ENCODE results near the gene KDELR1.

Gene KDELR1

GRCh38 chr19:48341515-48342413, 49.6 kb downstream of the KDELR1 start:
- DNase-seq = no peak

GRCh38 chr19:48340995-48341394, 50.4 kb downstream of the KDELR1 start:
- no peak for DNase-seq

DNA sequence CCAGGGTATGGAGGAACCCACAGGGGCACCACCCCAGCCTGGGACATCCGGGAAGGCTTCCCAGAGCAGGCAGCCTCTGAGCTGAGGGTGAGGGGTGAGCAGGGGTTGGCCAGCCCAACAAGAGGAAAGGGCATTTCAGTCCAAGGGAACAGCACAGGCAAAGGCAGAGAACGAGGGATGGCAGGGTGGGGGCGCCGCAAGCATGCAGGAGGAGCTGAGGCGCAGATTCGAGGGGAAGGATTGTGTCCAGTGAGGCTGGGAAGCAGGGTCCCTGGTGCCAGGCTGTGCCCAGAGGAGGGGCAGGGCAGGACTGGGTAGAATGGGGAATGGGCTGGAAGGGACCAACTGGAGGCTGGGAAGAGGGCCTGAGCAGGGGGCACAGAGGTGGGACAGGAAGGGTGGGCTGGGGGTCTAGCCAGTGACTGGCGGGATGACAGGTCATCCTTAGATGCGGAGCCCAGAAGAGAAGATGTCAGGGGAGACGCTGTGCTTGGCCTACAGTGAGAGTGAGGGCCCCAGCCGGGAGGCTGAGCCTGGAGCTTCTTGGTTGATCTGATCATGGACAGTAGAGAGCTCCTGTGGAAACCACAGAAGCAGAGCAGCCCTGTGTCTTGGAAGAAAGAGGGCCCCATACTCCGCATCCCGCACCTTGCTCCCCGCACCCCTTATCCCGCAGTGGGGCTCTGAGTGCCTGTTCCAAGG, 52.4 kb downstream of the KDELR1 start:
- DNase-seq = no peak

DNA sequence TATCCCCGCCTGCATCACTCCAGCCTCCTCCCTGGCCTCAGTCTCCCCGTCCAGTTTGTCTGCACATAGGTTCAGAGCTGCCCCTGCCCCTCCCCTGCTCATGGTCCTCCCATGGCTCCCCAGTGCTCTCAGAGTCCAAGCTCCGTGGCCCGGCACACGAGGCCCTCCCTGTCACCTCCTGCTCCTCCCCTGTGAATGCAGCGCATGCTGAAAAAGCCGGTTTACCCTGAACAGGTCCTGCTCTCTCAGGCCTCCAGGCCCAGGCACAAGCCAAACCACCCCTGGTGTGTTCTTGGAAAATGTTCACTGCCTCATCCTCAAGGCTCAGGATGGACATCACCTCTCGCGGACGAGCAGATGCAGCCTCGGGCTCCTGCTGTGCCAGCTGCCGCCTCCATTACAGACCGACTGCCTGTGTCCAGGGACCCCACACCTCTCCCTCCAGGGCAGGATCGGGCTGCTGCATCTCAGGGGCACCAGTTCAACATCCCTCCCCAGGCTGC, 53.0 kb downstream of the KDELR1 start:
- DNase-seq = no peak

- peak; percentile 87 for DNase-seq
These were observed 57.6 kb downstream of the KDELR1 start for GRCh38 chr19:48333467-48334384.

DNA sequence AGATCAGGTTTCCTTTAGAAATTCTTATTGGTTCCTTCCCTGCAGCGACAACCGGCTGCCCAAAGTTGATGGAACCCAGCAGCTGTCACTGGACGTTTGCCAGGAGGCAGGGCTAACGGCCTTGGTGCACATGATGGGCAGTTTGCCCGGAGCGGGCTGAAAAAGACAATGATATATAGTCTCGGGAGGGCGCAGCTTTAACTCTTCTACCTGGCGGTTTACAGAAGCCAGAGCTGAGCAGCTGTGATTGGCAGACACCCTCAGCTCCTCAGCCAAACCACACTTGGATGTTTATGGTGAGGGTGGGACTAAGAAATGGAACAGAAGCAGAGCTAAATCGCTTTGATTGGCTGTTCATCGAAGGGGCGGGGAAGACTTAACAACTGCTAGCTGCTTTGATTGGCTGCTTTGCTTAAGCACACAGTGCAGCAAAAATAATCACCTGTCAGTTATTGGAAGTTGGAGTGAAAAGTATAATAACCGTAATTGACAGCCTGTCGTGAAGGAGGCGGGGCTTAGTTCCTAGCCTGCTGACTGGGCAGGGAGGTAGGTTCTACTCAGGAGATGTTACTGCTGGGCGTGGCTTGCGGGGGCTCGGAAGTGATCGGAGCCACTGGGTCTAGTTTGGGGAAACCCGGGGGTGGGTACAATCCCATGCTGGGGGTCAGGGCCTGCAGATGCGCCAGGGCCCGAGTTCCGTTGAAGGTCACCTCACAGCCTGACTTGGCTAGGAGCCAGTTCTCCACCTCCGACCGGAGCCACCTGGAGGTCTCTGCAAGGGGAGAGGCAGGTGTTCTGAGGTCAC, 58.5 kb downstream of the KDELR1 start:
- peak; percentile 98 for DNase-seq

Measured in GF-D8 (cell line).